Loucy (cell line): ENCODE data around the gene CAPN14.

ENCODE experiments used
- H2AFZ ChIP-seq: fragments of 200-600 bp; sonication (generic); 2 replicates; pipeline ENCODE4 v1.6.0; 2016; ENCODE audit warnings: antibody characterized with exemption, mild to moderate bottlenecking, low read length, moderate library complexity
- H3F3A ChIP-seq: fragments of 200-600 bp; 2 replicates; pipeline ENCODE4 v1.6.0; 2016; ENCODE audit warnings: antibody characterized with exemption, low read depth, mild to moderate bottlenecking
- H3K27me3 ChIP-seq: fragments of 200-600 bp; sonication (generic); 2 replicates; pipeline ENCODE4 v1.6.1; 2014; ENCODE audit warnings: low read length, mild to moderate bottlenecking; ENCODE audit not compliant: insufficient read depth, poor library complexity, severe bottlenecking
- H3K36me3 ChIP-seq: fragments of 200-600 bp; sonication (generic); 2 replicates; pipeline ENCODE4 v1.6.1; 2016; ENCODE audit warnings: low read length; ENCODE audit not compliant: insufficient read depth
- H3K4me1 ChIP-seq: fragments of 200-600 bp; sonication (generic); 2 replicates; pipeline ENCODE4 v1.5.1; 2014; ENCODE audit warnings: low read length, mild to moderate bottlenecking; ENCODE audit not compliant: insufficient read depth, poor library complexity, severe bottlenecking
- H3K4me2 ChIP-seq: fragments of 200-600 bp; sonication (generic); 2 replicates; pipeline ENCODE4 v1.6.0; 2014; ENCODE audit warnings: antibody characterized with exemption, low read length, low read depth, mild to moderate bottlenecking; ENCODE audit not compliant: poor library complexity, severe bottlenecking
- H3K4me3 ChIP-seq: fragments of 200-600 bp; sonication (generic); 2 replicates; pipeline ENCODE4 v1.5.1; 2014; ENCODE audit warnings: low read length, mild to moderate bottlenecking, mixed read lengths; ENCODE audit not compliant: poor library complexity, severe bottlenecking
- H3K79me2 ChIP-seq: fragments of 200-600 bp; sonication (generic); 2 replicates; pipeline ENCODE4 v1.6.1; 2014; ENCODE audit warnings: low read length; ENCODE audit not compliant: insufficient read depth
- H3K9ac ChIP-seq: fragments of 200-600 bp; sonication (generic); 2 replicates; pipeline ENCODE4 v1.6.0; 2014; ENCODE audit warnings: mild to moderate bottlenecking, low read depth, low read length, moderate library complexity; ENCODE audit not compliant: poor library complexity, severe bottlenecking
- H3K9me2 ChIP-seq: fragments of 200-600 bp; sonication (generic); replicated peaks from 2 replicates; pipeline ENCODE4 v1.6.1; 2016; ENCODE audit warnings: low read depth, low read length, mixed read lengths
- H3K9me3 ChIP-seq: fragments of 200-600 bp; sonication (generic); 2 replicates; pipeline ENCODE4 v1.6.1; 2014; ENCODE audit warnings: mild to moderate bottlenecking, antibody characterized with exemption, low read length, low read depth; ENCODE audit not compliant: insufficient read depth
- H4K20me1 ChIP-seq: fragments of 200-600 bp; sonication (generic); 2 replicates; pipeline ENCODE4 v1.6.0; 2014; ENCODE audit warnings: antibody characterized with exemption, low read length, mild to moderate bottlenecking; ENCODE audit not compliant: insufficient read depth, poor library complexity, severe bottlenecking
- CTCF ChIP-seq: fragments of 200-600 bp; sonication (generic); conservative IDR thresholded peaks from 2 replicates; pipeline ENCODE4 v1.5.1; 2014; ENCODE audit warnings: mild to moderate bottlenecking, antibody characterized with exemption, low read length
- EZH2phosphoT487 ChIP-seq: fragments of 200-600 bp; IDR thresholded peaks from 2 replicates; pipeline ENCODE4 v1.6.1; 2018; ENCODE audit warnings: antibody characterized with exemption, mild to moderate bottlenecking, moderate library complexity, borderline replicate concordance

Gene CAPN14

GRCh38 chr2:31247711-31248110 is 30.4 kb upstream of the CAPN14 start:
- Histone ChIP-seq H3K36me3 (no peaks in the 10 kb centered on the region), H3K4me2 (no peak overlapping the region), H3K9me3 (no peaks in the 10 kb centered on the region), H3K4me1 (no peaks in the 10 kb centered on the region), H3K27me3 (no peaks in the 10 kb centered on the region), H3K4me3 (no peak overlapping the region), H3K79me2 (no peaks in the 10 kb centered on the region), H3K9ac (no peak overlapping the region), H4K20me1 (no peaks in the 10 kb centered on the region), H3F3A (no peaks in the 10 kb centered on the region), H2AFZ (no peak overlapping the region), H3K9me2 (no peaks in the 10 kb centered on the region)
- TF ChIP-seq CTCF (no peak), EZH2phosphoT487 (no peak)

- H3K4me3 ChIP-seq = no peak overlapping the region
- no peaks in the 10 kb centered on the region for H3K27me3 ChIP-seq
- TF ChIP-seq EZH2phosphoT487 = no peak
- H3K9ac ChIP-seq = no peak overlapping the region
- H3K79me2 ChIP-seq = no peaks in the 10 kb centered on the region
- no peaks in the 10 kb centered on the region for H3K9me3 ChIP-seq
- no peak overlapping the region for H3K4me2 ChIP-seq
- no peaks in the 10 kb centered on the region for H3F3A ChIP-seq
- no peaks in the 10 kb centered on the region for H3K4me1 ChIP-seq
- H2AFZ ChIP-seq = no peak overlapping the region
- H3K36me3 ChIP-seq = no peaks in the 10 kb centered on the region
- H3K9me2 ChIP-seq = no peaks in the 10 kb centered on the region
- H4K20me1 ChIP-seq = no peaks in the 10 kb centered on the region
Observed at GRCh38 chr2:31246184-31246852, 29.0 kb upstream of the CAPN14 start.

- TF ChIP-seq CTCF (no peak), EZH2phosphoT487 (no peak)
- Histone ChIP-seq H4K20me1 (no peaks in the 10 kb centered on the region), H3K9ac (no peak overlapping the region), H3K79me2 (no peaks in the 10 kb centered on the region), H2AFZ (no peak overlapping the region), H3K9me3 (no peaks in the 10 kb centered on the region), H3K9me2 (no peaks in the 10 kb centered on the region), H3K4me1 (no peaks in the 10 kb centered on the region), H3K4me2 (no peak overlapping the region), H3K4me3 (no peak overlapping the region), H3K36me3 (no peaks in the 10 kb centered on the region), H3K27me3 (no peaks in the 10 kb centered on the region), H3F3A (no peaks in the 10 kb centered on the region)
Observed at GRCh38 chr2:31244101-31244500, 26.8 kb upstream of the CAPN14 start.

- no peaks in the 10 kb centered on the region for H3F3A ChIP-seq
- TF ChIP-seq CTCF = no peak
- no peak for TF ChIP-seq EZH2phosphoT487
- no peaks in the 10 kb centered on the region for H4K20me1 ChIP-seq
- H3K27me3 ChIP-seq = no peaks in the 10 kb centered on the region
- H3K79me2 ChIP-seq = no peaks in the 10 kb centered on the region
- H3K36me3 ChIP-seq = no peaks in the 10 kb centered on the region
- H3K4me1 ChIP-seq = no peaks in the 10 kb centered on the region
- H3K9ac ChIP-seq = no peak overlapping the region
- H2AFZ ChIP-seq = no peak overlapping the region
- H3K4me3 ChIP-seq = no peak overlapping the region
- H3K9me2 ChIP-seq = no peaks in the 10 kb centered on the region
- no peak overlapping the region for H3K4me2 ChIP-seq
- H3K9me3 ChIP-seq = no peaks in the 10 kb centered on the region
Observed at GRCh38 chr2:31243053-31243452, 25.7 kb upstream of the CAPN14 start.
